Neural progenitor cell (in vitro differentiated cells): ENCODE measurements around the gene ERBB4.

Experiments
- CTCF ChIP-seq: fragments of 200-600 bp; sonication (generic); IDR thresholded peaks from 2 replicates; pipeline ENCODE4 v1.5.1; 2017; ENCODE audit warnings: antibody characterized with exemption, mild to moderate bottlenecking
- EZH2 ChIP-seq: fragments of 200-600 bp; sonication (generic); IDR thresholded peaks from 2 replicates; pipeline ENCODE4 v1.6.1; 2017; ENCODE audit warnings: antibody characterized with exemption, mild to moderate bottlenecking, moderate library complexity

GRCh38 chr2:212005085-212005671 lies 533.4 kb downstream of the ERBB4 start:
- TF ChIP-seq EZH2: no peak
- peak; percentile 77 for TF ChIP-seq CTCF
